HCT116 (cell line): ENCODE measurements around the gene STK11. TPM values are rescaled to one million over a fixed set of nuclear protein-coding genes. Genes with fewer than 3 reads are reported as not detected.

ENCODE experiments used
- ATAC-seq: fragments of 200-7000 bp; cut with Tn5 transposase; 2 replicates; pipeline ENCODE4 v1.9.1; 2020; ENCODE audit warnings: mild to moderate bottlenecking, moderate library complexity
- BruUV-seq: library from RNA; stranded (reverse); fragments of 400-500 nt; replicated peaks from 2 replicates; lab custom pipeline; 2021; lab: Mats Ljungman, UMichigan
- CTCF ChIA-PET: fragments of 300-600 bp; sonication (Branson Sonifier 250); formaldehyde crosslinking; loops from one replicate; lab custom pipeline; 2021; ENCODE audit warnings: antibody characterized with exemption; lab: Charles Lee
- POLR2A ChIA-PET: fragments of 300-600, 350-600 bp; sonication (Branson Sonifier 250); formaldehyde crosslinking; loops from one replicate; lab custom pipeline; 2021; ENCODE audit warnings: antibody characterized with exemption; lab: Charles Lee
- RAD21 ChIA-PET, 2 experiments: fragments of 300-600 bp; sonication (Branson Sonifier 250); formaldehyde crosslinking; loops; one replicate each; lab custom pipeline; 2023; ENCODE audit warnings: low total read pairs in 2 of 2; ENCODE audit not compliant: uncharacterized antibody in 2 of 2, unreplicated experiment in 2 of 2, low non-redundant PET in 1 of 2; lab: Charles Lee
- DNase-seq: peaks from one replicate; pipeline ENCODE4 v3.0.0-alpha.2; 2010; ENCODE audit warnings: low read depth, low spot score
- H2AFZ ChIP-seq: fragments of 200-600 bp; shearing (Covaris generic), sonication (generic); 2 replicates; pipeline ENCODE4 v1.6.1; 2017; ENCODE audit warnings: low read depth, mixed run types, mixed read lengths, antibody characterized with exemption, low read length; ENCODE audit not compliant: poor library complexity, severe bottlenecking
- H3K27ac ChIP-seq: 2 replicates; pipeline ENCODE4 v1.5.1; 2012; ENCODE audit warnings: low read depth, low read length
- H3K27me3 ChIP-seq: fragments of 200-600 bp; sonication (generic); 2 replicates; pipeline ENCODE4 v1.6.1; 2016; ENCODE audit warnings: mixed run types, low read length, mixed read lengths; ENCODE audit not compliant: insufficient read depth
- H3K36me3 ChIP-seq, 2 experiments: fragments of 200-500 bp in 1 of 2; fragments of 200-600 bp in 1 of 2; sonication (Bioruptor generic) in 1 of 2; sonication (generic) in 1 of 2; 2 replicates each; pipeline versions ENCODE4 v1.5.1 to v1.6.1; 2014 to 2016; ENCODE audit warnings: low read length in 2 of 2, inconsistent platforms in 1 of 2, mixed read lengths in 1 of 2, mixed run types in 1 of 2; ENCODE audit not compliant: insufficient read depth in 2 of 2, control insufficient read depth in 1 of 2
- H3K4me1 ChIP-seq, 2 experiments: fragments of 200-600 bp in 1 of 2; sonication (generic) in 1 of 2; 2 replicates each; pipeline versions ENCODE4 v1.5.1 to v1.6.1; 2012 to 2017; ENCODE audit warnings: low read length in 2 of 2, inconsistent platforms in 1 of 2, mild to moderate bottlenecking in 1 of 2, mixed read lengths in 1 of 2, mixed run types in 1 of 2, moderate library complexity in 1 of 2; ENCODE audit not compliant: insufficient read depth in 2 of 2, control insufficient read depth in 1 of 2
- H3K4me2 ChIP-seq: fragments of 200-600 bp; sonication (generic); 2 replicates; pipeline ENCODE4 v1.6.1; 2017; ENCODE audit warnings: mixed run types, low read length, mixed read lengths
- H3K4me3 ChIP-seq, 2 experiments: fragments of 200-600 bp in 1 of 2; sonication (generic) in 1 of 2; replicated peaks in 1 of 2; 2 replicates each; pipeline ENCODE4 v1.5.1; 2011 to 2016; ENCODE audit warnings: low read length in 2 of 2, control low read depth in 1 of 2, low read depth in 1 of 2, mild to moderate bottlenecking in 1 of 2, mixed read lengths in 1 of 2, mixed run types in 1 of 2
- H3K79me2 ChIP-seq: fragments of 200-600 bp; sonication (generic); 2 replicates; pipeline ENCODE4 v1.6.1; 2017; ENCODE audit warnings: mild to moderate bottlenecking, mixed run types, low read length, moderate library complexity, mixed read lengths; ENCODE audit not compliant: insufficient read depth
- H3K9ac ChIP-seq: fragments of 200-600 bp; sonication (generic); 2 replicates; pipeline ENCODE4 v1.6.1; 2016; ENCODE audit warnings: low read length, mixed read lengths
- H3K9me2 ChIP-seq: fragments of 200-600 bp; sonication (generic), shearing (Covaris generic); 2 replicates; pipeline ENCODE4 v1.6.1; 2017; ENCODE audit warnings: mixed run types, mild to moderate bottlenecking, moderate library complexity; ENCODE audit not compliant: insufficient read depth
- H3K9me3 ChIP-seq, 2 experiments: fragments of 200-500 bp in 1 of 2; fragments of 200-600 bp in 1 of 2; sonication (Bioruptor generic) in 1 of 2; sonication (generic) in 1 of 2; 2 replicates each; pipeline ENCODE4 v1.6.1; 2014 to 2017; ENCODE audit warnings: low read length in 2 of 2, mixed read lengths in 2 of 2, inconsistent platforms in 1 of 2, low read depth in 1 of 2, mild to moderate bottlenecking in 1 of 2, mixed run types in 1 of 2, moderate library complexity in 1 of 2; ENCODE audit not compliant: control insufficient read depth in 1 of 2, insufficient read depth in 1 of 2
- H4K20me1 ChIP-seq: fragments of 200-600 bp; sonication (generic), shearing (Covaris generic); 2 replicates; pipeline ENCODE4 v1.6.1; 2017; ENCODE audit warnings: mixed run types, mild to moderate bottlenecking, moderate library complexity; ENCODE audit not compliant: insufficient read depth
- POLR2A ChIP-seq: IDR thresholded peaks from 2 replicates; pipeline ENCODE4 v1.7.0; 2011; ENCODE audit warnings: borderline replicate concordance; ENCODE audit not compliant: insufficient read depth, insufficient read length; ENCODE audit errors: extremely low read depth
- POLR2AphosphoS5 ChIP-seq: IDR thresholded peaks from 2 replicates; pipeline ENCODE4 v1.6.1; 2011; ENCODE audit warnings: mild to moderate bottlenecking, low read depth, low read length, moderate library complexity
- YY1 ChIP-seq: IDR thresholded peaks from 2 replicates; pipeline ENCODE4 v1.6.1; 2011; ENCODE audit warnings: low read length, low read depth, moderate library complexity, mild to moderate bottlenecking; ENCODE audit not compliant: insufficient replicate concordance; ENCODE audit errors: extremely low read depth
- ZFX ChIP-seq: fragments of 450-650 bp; IDR thresholded peaks from 2 replicates; pipeline ENCODE4 v1.6.1; 2017
- ZNF274 ChIP-seq: fragments of 200-500 bp; sonication (Bioruptor generic); IDR thresholded peaks from 2 replicates; pipeline ENCODE4 v1.6.1; 2014; ENCODE audit warnings: mild to moderate bottlenecking, low read depth, low read length, inconsistent platforms
- intact Hi-C: fragments of 100-400 bp; cut with micrococcal nuclease; formaldehyde crosslinking; loops from 2 replicates; pipeline ENCODE4 v1.10.0; 2022
- total RNA-seq: library from RNA; stranded (reverse); gene quantifications from one replicate; pipeline ENCODE4 v1.2.1, GENCODE V29; 2021; ENCODE audit not compliant: unreplicated experiment

The STK11 gene
- total RNA-seq, 1 experiment from 2014 or later: 86.9 TPM

DNA sequence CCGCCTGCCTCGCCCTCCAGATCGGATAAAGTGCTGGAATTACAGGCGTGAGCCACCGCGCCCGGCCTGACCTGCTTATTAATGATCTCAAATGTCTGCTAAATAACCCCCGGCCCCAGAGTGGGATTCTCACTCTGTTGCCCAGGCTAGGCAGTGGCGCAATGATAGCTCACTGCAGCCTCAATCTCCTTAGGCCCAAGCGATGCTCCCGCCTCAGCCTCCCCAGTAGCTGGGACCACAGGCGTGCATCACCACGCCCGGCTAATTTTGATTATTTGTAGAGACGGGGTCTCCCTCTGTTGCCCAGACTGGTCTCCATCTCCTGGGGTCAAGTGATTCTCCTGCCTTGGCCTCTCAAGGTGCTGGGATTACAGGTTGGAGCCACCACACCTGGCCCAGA is 35.3 kb downstream of the STK11 start (continued):
- TF ChIP-seq POLR2A: no peak
- TF ChIP-seq, all 23 proteins: peak for 0

DNA sequence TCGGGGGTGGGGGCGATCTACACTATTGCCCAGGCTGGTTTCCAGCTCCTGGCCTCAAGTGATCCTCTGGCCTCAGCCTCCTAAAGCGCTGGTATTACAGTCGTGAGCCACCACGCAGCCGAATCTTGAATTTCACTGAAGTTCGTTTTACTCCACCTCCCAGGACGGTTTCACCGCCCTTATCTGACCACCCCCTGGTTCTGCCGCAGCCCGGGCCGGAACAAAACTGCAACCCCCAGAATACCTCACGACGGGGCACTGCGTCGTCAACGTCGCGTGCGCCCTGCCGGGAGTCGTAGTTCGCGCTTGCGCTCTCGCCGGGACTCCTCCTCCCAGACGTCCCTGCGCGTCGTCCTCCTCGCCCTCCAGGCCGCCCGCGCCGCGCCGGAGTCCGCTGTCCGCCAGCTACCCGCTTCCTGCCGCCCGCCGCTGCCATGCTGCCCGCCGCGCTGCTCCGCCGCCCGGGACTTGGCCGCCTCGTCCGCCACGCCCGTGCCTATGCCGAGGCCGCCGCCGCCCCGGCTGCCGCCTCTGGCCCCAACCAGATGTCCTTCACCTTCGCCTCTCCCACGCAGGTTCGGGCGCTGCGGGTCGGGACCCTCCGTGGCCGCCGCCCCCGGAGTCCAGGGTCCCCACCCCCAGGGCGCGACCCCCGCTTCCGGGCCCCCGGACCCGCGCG is 36.0 kb downstream of the STK11 start, which contains the start of gene ATP5F1D:
TSS of gene ATP5F1D (plus strand) at position 335 of the 679 bp plus-strand sequence. CDS start at position 435, 100 bp downstream.
- DNase-seq (no peak), ATAC-seq (peak; percentile 60)
- intact Hi-C loops: loop anchor here (5.0 to 10.0 kb wide), 3 partner anchors 139 to 447 kb away; partner anchors contain the start of genes CNN2, GPX4, PTBP1 and RNU6-2
- Histone ChIP-seq H4K20me1 (peaks cover 13% of the 10 kb centered on the region; the same call in 1 of the 2 replicates), H3K9me3 (no peaks in the 10 kb centered on the region), H3K27ac (peak within 1 kb of the TSS; percentile 100), H3K4me3 (peak within 1 kb of the TSS; percentile 87 to 89), H2AFZ (no peak within 1 kb of the TSS), H3K9me2 (no peaks in the 10 kb centered on the region), H3K4me2 (peak within 1 kb of the TSS; percentile 98), H3K4me1 (peaks cover 52 to 70% of the 10 kb centered on the region in 2 experiments), H3K9ac (peak within 1 kb of the TSS; percentile 99), H3K79me2 (peaks cover 52% of the 10 kb centered on the region), H3K36me3 (peaks cover 0 to 16% of the 10 kb centered on the region in 2 experiments; a peak in 1 of 4 replicates), H3K27me3 (no peaks in the 10 kb centered on the region)
- ChIA-PET RAD21 (interaction anchor here in 1 of 2 experiments (1.6 kb wide), 1 partner anchor 25 kb away, joined by 5 read pairs; no protein-coding TSS in a partner anchor), CTCF (interaction anchor here (1.0 to 2.3 kb wide), 5 partner anchors 16 to 215 kb away, joined by 3 to 15 read pairs (median 5); partner anchors contain the start of gene CNN2), POLR2A (interaction anchor here (0.7 to 1.9 kb wide), 4 partner anchors 25 to 34 kb away, joined by 3 to 20 read pairs (median 4); partner anchors contain the start of genes CIRBP and FAM174C)
- no TSS peak for BruUV-seq
- TF ChIP-seq YY1 (peak; percentile 27), POLR2AphosphoS5 (peak; percentile 80), POLR2A (peak; percentile 61), ZFX (peak; percentile 76), ZNF274 (no peak)
